GM08714 (cell line): ENCODE data around the gene MANSC1.

ENCODE experiments used
- H3K4me3 ChIP-seq: fragments of 200-500 bp; sonication (Bioruptor generic); 2 replicates; pipeline ENCODE4 v1.5.1; 2014; ENCODE audit warnings: mild to moderate bottlenecking, low read length, inconsistent platforms
- ZNF274 ChIP-seq: IDR thresholded peaks from 2 replicates; pipeline ENCODE4 v1.6.1; 2012; ENCODE audit warnings: mild to moderate bottlenecking, low read depth, low read length

The MANSC1 gene

GRCh38 chr12:12376646-12377448 lies 26.8 kb upstream of the MANSC1 start:
- H3K4me3 ChIP-seq = no peak overlapping the region
- TF ChIP-seq ZNF274 = no peak

DNA sequence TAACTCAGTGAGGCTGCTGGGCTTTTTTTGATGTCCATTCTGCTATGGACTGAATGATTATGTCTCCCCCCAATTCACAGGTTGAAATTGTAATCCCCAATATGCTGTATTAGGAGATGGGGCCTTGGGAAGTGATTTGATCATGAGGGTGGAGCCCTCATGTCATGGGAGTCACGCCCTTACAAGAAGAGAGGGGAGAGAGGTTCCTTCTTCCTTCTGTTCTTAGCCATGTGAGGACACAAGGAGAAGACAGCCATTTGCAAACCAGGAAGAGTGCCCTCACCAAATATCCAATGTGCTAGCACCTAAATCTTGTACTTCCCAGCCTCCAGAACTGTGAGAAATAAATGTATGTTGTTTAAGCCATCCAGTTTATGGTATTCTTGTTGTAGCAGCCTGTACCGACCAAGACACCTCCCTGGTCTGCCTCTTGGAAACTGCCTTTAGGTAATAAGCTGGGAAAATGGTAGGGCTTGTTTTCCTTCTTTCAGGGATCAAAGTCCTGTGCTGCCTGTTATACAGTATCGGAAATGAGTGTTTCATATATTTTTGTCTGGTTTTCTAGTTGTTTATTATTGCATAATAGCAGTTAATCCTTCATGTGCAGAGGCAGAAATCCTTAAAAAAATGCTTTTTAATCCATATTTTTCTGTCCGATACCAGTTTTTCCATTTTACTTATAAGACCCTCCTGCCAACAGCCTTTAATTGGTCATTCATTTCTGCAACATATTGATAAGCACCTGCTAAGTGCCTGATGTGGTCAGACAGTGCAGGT lies 23.1 kb upstream of the MANSC1 start:
- no peak overlapping the region for H3K4me3 ChIP-seq
- TF ChIP-seq ZNF274 = no peak

GRCh38 chr12:12367482-12367998 lies 17.5 kb upstream of the MANSC1 start:
- no peak for TF ChIP-seq ZNF274
- no peak overlapping the region for H3K4me3 ChIP-seq

GRCh38 chr12:12366701-12367481 lies 16.8 kb upstream of the MANSC1 start:
- no peak for TF ChIP-seq ZNF274
- H3K4me3 ChIP-seq = no peak overlapping the region

DNA sequence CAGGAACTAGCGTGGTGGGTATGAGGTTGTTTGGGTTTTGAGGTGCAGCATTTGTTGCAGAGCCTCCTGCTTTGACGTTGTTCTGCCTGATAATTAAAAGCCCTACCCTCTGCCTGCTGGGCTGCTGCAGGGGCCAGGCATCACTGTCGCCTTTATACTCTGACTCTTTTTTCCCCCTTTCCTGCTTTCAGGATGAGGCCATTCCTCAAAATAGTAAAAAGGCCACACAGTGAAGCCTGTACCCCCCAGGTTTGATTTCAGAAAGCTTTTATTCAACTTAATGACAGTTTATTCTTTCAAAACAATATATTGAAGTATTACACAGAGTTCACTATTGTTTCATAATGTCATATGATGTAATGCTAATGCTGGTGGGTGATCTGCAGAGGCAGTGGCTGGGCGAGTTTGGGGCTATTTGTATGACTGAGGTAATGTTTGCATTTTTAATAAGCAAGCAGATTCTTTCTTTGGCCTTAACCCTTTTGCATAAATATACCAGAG lies 15.9 kb upstream of the MANSC1 start:
- no peak for TF ChIP-seq ZNF274
- H3K4me3 ChIP-seq = no peak overlapping the region

GRCh38 chr12:12365446-12365802 lies 15.4 kb upstream of the MANSC1 start:
- no peak for TF ChIP-seq ZNF274
- no peak overlapping the region for H3K4me3 ChIP-seq

GRCh38 chr12:12364787-12365445 lies 14.9 kb upstream of the MANSC1 start:
- no peak for TF ChIP-seq ZNF274

GRCh38 chr12:12358528-12358927 lies 8.5 kb upstream of the MANSC1 start:
- no peak for TF ChIP-seq ZNF274
- H3K4me3 ChIP-seq = peak overlapping the region; percentile 93

More at GRCh38 chr12:12364787-12365445, 14.9 kb upstream of the MANSC1 start:
- H3K4me3 ChIP-seq = no peak overlapping the region

DNA sequence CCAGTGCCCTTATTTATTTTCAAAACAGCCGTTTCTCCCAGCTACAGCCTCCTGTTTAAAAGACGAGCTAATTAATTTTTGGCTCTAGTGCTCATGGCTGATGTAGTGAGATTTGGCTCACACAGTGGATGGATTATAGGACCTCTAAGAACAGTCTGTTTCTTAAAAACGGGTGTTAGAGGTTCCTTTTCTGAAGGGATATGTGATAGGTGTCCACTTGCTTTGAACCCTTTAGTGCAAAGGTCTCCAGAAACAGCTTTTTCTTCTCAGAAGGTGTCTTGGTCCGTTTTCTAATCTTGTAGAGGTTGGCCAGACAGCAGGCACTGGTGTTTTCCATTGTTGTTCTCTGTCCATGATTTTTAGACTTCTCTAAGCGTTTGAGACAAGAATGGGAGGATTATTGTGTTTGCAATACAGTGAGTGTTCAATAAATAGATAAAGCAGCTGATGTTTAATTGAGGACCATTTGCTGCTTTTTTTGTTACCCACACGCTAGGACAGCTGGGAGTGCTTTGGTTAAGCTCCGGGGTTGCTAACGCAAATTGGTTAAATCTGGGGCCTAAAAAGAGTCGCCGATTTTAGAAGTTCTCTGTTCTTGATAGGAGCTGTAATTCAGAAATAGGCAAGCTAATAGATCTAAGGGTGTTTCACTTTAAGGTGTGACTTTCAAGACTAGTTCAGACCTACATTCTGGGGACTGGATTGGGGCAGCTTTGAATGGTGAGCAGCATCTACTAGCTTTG lies 7.8 kb upstream of the MANSC1 start:
- H3K4me3 ChIP-seq = peak overlapping the region; percentile 93

GRCh38 chr12:12356896-12357718 lies 7.1 kb upstream of the MANSC1 start, which contains the start of gene BORCS5:
Gene BORCS5, plus strand, starts transcription at chr12:12357078. Its CDS starts 374 bp downstream, at chr12:12357452.
- TF ChIP-seq ZNF274 = no peak
- peak within 1 kb of the TSS; percentile 93 for H3K4me3 ChIP-seq

More for the DNA sequence above, 7.8 kb upstream of the MANSC1 start:
- no peak for TF ChIP-seq ZNF274

GRCh38 chr12:12356467-12356895 lies 6.4 kb upstream of the MANSC1 start:
- TF ChIP-seq ZNF274 = no peak
- peak overlapping the region; percentile 61 for H3K4me3 ChIP-seq

GRCh38 chr12:12353807-12354206 lies 3.8 kb upstream of the MANSC1 start:
- H3K4me3 ChIP-seq = no peak overlapping the region
- no peak for TF ChIP-seq ZNF274
